Measurements from ENCODE around the gene ASPM.

DNA sequence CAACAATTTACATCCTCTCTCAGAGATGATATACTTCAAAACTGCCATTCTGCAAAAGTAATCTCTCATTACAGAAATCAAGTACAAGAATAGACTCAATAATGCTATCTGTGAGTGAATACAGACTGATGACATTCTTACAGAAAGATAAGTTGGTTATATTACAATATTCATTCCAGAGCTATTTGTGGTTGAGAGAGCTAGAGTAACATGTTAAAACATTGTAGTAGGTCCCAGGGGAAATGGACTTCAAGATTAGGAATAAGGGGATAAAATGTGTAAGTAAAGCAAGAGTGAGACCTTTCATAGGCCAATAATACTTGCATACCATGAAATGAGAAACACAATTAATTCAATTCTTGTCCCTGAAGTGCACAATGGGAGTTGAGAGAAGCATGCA lies 80.9 kb downstream of the ASPM start:
- TF ChIP-seq, protein P1, sequence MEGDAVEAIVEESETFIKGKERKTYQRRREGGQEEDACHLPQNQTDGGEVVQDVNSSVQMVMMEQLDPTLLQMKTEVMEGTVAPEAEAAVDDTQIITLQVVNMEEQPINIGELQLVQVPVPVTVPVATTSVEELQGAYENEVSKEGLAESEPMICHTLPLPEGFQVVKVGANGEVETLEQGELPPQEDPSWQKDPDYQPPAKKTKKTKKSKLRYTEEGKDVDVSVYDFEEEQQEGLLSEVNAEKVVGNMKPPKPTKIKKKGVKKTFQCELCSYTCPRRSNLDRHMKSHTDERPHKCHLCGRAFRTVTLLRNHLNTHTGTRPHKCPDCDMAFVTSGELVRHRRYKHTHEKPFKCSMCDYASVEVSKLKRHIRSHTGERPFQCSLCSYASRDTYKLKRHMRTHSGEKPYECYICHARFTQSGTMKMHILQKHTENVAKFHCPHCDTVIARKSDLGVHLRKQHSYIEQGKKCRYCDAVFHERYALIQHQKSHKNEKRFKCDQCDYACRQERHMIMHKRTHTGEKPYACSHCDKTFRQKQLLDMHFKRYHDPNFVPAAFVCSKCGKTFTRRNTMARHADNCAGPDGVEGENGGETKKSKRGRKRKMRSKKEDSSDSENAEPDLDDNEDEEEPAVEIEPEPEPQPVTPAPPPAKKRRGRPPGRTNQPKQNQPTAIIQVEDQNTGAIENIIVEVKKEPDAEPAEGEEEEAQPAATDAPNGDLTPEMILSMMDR (IDR thresholded peaks at IDR 0.05) = no peak
- TF ChIP-seq SMC3 (IDR thresholded peaks at IDR 0.05; ENCODE audit: low read depth, low read length) (no peak), JUND (IDR thresholded peaks at IDR 0.05) (no peak)
